Activated CD4-positive, alpha-beta T cell treated with anti-CD3 and anti-CD28 coated beads for 48 hours (primary cell): ENCODE data around the gene OR13J1.
"Not testable (repeated sequence)": the region's sequence is repeated elsewhere in the genome, so short reads cannot be mapped to it uniquely, and the experiment has no call there.

Experiments used
- DNase-seq: peaks from one replicate; pipeline ENCODE4 v3.0.0-alpha.2; 2020

The OR13J1 gene

GRCh38 chr9:35870351-35870923 is at the start of gene OR13J1:
Gene OR13J1 (minus strand): TSS chr9:35870401. CDS start chr9:35870401, 0 bp downstream.
- DNase-seq, result no peak

DNA sequence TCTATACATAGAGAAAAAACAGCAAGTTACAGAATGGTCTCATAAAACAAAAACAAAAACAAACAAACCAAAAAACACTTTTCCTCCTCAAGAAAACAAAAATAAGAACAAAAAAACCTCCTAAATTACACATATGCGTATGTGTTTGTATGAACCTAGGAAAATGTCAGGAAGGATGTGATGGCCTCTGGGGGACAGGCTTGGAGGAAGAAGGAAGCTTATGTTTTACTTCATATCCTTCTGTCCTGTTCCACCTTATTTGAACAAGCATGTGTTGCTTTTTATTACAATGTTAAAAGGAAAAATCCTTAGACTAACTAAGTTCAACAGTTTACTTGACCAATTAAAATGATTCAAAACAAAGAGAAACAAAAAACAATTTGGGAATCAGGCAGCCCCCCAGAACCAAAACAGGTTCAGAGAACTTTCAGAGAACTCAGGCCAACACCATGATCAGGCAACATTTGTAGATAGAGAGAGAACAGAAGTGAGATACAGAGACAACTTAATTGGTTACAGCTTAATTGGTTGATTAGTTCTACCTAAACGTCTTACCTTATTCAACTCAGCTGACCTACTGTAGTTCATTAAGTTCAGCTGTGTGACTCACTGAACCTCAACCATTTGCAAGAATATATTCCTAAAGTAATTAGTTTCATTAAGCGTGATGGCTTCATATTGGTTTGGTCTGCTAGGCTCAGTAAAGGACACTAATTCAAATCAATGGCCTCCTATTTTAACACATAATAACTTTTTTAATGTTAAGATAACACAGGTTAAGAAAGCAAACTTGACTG is 49.2 kb upstream of the OR13J1 start:
- DNase-seq, result no peak

DNA sequence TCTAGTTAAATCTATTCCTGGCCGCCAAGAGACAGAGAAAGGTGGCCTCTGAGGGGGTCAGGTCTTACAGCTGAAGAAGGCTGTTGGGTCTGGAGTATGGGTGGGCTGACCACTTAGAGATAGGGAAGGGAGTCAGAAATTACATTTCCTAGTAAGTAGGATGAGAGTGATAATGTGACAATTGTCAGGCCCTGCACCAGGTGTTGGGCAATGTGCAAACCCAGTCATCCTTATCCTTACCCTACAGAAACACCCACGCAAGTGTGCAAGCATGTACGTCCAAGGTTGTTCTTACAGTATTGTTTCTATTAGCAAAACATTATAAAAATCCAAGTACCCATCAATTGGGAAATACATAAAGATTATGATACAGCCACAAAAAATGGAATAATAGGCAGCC is 48.6 kb upstream of the OR13J1 start:
- DNase-seq, result no peak

DNA sequence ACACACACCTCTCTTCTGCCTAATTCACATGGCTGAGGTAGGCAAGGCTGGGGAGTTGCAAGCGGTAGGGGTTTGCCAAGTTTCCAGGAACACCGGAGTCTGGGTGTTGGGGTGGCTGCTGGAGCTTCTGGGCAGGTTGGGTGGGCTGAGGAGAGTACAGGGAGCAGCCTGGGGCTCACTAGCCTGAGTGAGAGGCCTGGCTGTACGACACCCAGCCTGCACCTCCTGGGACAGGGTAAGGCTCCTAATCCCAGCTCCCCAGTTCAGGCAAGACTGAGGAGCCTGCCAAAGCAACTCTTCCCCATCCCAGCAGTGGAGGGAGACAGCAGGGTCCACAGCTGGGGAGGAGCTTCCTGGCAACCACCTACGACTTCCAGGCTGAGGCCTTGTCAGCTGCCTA is 47.1 kb upstream of the OR13J1 start:
- no peak for DNase-seq

GRCh38 chr9:35915681-35916294 is 45.6 kb upstream of the OR13J1 start:
- DNase-seq, result no peak

DNA sequence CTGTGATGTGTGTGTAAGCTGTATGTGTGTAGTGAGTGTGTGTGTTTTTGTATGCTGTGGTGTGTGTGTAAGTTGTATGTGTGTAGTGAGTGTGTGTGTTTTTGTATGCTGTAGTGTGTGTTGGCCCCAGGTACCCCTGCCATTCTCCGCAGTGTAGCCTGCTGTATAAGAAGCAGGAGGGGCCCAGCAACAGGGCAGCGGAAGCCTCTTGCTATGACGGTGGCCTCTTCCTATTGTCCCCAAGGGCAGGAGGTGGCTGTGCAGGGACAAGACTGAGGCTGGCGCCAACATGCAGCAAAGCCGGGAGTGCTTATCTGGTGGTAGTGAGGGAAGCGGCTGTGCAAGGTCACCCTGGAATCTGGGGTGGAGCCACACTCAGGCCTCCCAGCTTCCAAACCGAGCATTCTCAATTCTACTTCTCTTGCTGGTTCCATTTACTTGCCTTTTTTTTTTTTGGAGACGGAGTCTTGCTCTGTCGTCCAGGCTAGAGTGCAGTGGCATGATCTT is 44.2 kb upstream of the OR13J1 start:
- DNase-seq, result no peak

- DNase-seq, result not testable (repeated sequence)
Measured at GRCh38 chr9:35913429-35913828, 43.2 kb upstream of the OR13J1 start.

DNA sequence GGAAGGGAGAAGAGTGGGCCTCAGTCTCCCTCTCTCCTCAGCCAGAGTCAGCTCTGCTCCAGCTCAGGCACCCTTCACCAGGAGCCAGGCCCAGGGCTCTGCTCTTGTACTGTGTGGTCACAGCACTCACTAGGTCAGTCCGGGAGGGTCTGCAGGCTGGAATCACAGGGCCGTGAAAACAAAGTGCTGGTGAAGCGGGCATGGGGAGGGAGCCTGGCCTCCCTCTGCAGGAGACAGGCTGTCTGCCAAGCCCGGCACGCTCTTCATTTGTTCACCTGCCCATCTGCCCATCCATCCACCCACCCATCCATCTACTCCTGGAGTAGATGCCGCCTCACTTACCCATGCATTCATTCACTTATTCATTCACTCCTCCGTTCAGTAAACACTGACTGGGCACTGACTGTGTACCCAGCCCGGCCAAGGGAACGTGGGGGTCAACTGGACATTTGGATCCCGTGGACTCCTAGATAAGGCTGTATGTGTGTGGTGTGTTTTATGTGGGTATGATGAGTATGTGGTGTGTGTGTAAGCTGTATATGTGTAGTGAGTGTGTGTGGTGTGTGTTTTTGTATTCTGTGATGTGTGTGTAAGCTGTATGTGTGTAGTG is 42.7 kb upstream of the OR13J1 start:
- no peak for DNase-seq

GRCh38 chr9:35911690-35912089 is 41.5 kb upstream of the OR13J1 start:
- DNase-seq, result no peak

GRCh38 chr9:35910613-35911359 is 40.6 kb upstream of the OR13J1 start:
- peak; percentile 66 for DNase-seq

DNA sequence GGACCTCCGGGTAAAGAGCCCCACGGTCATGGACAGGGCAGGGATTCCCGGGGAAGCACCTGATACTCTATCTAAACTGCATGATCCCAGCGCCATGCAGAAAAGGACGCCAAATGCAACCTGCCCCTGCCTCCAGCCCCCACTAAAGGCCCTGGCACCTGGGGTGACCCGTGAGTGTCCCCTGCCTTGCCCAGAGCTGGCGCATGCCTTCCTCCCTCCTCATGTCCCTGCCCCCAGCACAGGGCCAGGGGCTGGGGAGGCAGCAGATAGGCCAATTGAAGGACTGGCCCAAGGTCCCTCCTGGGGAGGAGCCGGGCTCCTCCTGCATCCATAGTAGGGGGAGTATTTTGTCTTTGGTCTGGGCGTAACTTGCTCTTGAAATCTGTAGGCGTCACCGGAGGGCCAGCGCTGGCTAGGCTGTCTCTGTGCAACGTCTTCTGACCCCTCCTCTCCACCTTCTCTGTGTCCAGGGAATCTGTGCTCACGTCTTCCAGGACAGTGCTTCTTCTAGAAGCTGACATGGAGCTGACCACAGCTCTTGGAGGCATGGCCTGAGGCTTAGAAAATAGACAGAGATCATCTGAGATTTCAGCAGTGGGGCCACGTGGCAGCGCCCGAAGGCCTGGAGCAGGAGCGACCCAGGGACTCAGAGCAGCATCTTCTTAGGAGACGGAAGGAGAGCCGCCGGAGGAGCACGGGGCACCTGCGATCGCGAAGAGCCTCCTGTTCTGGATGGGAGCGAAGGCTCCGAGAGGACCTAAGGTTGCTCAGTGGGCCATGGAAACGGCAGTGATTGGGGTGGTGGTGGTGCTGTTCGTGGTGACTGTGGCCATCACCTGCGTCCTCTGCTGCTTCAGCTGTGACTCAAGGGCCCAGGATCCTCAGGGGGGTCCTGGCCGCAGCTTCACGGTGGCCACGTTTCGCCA is 39.7 kb upstream of the OR13J1 start:
- DNase-seq, result no peak

DNA sequence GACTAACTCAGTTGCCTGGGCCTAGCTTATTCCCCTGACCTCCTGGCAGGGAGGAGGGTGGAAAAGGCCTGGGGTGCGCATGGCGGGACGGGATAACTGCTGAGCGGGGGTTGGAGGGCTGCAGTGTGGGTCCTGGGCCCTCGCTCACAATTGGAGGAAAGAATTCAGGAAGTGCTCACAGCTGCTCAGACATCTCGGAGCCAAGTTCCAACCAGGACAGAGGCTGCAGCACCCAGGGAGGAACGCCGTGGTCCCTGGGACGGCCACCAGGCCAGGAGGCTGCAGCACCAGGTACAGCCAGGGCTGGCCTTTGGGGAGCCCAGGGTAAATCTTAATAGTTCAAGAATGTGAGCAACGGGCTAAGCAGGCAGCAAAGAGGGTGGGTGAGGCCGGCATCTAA is 39.1 kb upstream of the OR13J1 start, which contains the start of gene SPAAR:
Gene SPAAR, plus strand, starts transcription at position 217 of the 400 bp plus-strand sequence. CDS start 974 bp downstream, outside the sequence.
- DNase-seq, result no peak

DNA sequence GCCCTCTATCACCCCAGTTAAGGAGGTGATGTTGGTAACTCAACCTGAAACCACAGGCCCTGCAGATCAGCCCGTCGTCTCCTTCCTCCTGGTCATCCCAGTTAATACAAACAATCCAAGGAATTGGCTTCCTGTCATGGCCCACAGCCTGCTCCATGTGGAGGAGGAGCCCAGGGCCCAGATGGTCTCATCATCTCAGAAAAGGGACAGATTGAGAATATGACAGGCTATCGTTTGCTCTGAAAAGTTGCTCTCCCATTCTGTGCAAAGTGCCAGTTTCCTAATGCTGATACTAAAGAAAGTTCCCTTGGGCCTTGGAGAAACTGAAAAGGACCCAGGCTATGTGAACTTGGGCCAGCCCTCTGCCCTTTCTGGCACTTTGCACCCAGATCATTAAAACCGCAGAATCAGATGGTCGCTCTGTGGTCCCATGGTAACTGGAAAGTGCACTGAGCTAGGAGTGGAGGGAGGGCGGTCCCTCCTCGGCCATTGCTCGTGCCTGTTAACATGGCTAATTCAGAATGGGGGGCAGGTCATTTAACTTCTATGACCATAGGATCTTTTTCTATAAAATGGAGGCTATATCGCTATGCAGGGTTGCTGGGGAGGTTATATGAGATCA is 38.4 kb upstream of the OR13J1 start:
- DNase-seq, result no peak

- DNase-seq, result no peak
Measured at GRCh38 chr9:35907711-35908503, 37.7 kb upstream of the OR13J1 start.

DNA sequence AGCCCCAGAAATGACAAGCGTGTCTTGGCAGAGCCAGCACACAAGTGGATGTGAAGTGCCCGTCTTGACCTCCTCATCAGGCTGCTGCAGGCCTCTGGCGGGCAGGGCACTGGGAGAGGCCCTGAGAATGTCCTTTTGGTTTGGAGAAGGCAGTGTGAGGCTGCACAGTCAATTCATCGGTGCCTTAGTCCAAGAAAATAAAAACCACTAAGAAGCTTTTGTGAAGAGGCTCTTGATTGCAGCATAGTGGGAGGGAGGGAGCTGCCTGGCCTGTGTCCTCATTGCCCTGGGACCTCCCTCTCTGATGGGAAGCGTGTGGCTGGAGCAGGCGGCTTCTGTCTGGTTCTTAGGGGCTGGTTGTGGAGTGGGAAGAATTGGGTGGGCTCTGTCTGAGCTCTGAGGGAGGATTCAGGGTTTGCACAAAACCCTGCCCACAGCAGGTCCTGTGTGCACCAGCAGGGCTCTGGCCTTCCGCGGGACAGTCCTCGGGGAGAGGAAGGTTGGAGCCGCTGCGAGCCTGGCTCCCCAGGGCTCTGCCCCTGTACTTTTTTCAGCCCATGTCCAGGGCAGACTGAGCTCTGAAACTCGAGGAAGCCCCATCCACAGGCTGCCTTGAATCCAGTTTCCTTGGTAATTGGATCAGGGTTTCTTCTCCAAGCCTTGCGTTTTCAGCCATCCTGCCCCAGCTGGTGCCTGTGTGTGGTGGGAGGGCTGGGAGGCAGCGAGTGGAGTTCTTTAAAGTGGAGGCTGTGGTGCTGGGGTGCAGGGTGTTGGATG is 36.9 kb upstream of the OR13J1 start:
- DNase-seq, result no peak

DNA sequence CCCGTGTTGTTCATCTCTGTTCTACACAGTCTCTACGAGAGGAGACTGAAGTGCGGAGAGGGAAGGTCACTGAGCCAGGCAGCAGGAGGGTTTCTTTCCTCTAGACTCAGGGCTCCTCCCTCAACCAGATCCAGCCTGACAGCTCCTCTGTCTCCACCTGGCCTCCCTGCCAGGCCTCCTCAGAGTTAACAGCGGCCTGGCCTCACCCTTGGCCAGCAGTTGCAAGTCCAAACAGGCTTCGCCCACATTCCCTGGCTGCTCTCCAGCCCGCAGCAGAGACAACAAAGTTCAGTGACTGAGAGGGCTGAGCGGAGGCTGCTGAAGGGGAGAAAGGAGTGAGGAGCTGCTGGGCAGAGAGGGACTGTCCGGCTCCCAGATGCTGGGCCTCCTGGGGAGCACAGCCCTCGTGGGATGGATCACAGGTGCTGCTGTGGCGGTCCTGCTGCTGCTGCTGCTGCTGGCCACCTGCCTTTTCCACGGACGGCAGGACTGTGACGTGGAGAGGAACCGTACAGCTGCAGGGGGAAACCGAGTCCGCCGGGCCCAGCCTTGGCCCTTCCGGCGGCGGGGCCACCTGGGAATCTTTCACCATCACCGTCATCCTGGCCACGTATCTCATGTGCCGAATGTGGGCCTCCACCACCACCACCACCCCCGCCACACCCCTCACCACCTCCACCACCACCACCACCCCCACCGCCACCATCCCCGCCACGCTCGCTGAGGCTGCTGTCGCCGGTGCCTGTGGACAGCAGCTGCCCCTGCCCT is 35.9 kb upstream of the OR13J1 start, which contains the start of gene HRCT1:
Gene HRCT1, plus strand, starts transcription at position 291 of the 768 bp plus-strand sequence. Its CDS starts 86 bp downstream, at position 377.
- DNase-seq, result no peak

DNA sequence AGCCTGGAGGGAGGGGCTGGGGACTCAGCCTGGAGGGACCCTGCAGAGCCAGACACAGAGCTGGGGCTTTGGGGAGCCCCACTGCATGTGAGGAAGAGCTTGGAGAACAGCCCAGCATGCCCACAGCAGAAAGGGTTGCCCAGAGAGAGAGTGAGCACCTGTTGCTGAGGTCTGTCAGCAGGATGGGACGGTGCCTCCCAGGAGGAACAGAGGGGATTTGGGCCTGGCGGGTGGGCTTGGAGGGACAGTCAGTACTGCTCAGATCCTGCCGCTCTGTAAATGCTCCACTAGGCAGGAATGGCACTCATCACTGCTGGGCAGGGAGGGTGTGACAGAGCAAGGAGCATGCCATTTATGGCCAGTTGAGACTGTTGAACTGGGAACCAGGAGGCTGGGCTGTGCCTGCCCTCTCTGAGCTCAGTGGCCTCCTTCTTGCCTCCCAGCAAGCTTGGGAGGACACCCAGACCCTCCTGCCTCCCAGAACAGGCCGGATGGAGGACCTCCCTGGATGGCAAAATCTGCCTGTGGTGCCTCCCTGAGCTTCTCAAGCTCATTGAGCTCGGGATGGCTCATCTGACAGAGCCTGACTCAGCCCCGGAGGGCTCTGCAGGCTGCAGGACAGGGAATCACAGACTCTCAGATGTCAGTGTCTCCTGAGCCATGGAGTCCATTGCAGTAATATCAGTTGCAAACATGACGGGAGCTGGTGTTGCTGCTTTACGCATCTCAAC is 35.0 kb upstream of the OR13J1 start:
- DNase-seq, result no peak

DNA sequence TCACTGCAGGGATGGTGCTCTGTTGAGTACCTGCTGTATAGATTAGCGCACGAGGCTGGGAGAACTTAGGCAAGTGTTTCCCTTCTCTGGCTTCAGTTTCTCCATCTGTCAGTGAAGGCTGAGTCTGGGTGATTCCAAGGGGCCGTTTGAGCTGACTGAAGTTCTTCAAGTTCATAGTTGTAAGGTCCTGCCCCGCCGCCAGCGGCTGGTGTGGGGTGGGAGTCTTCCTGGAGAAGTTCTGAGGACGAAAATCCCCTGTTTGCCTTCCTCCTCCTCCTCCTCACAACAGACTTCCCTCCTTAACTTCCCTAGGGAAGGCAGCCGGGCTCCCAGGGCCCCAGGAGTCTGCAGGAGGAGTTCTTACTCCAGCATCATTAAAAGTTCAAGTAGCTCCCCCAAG is 34.1 kb upstream of the OR13J1 start:
- DNase-seq, result no peak
